Measurements from ENCODE around the gene PRDM16.

PRDM16 gene

DNA sequence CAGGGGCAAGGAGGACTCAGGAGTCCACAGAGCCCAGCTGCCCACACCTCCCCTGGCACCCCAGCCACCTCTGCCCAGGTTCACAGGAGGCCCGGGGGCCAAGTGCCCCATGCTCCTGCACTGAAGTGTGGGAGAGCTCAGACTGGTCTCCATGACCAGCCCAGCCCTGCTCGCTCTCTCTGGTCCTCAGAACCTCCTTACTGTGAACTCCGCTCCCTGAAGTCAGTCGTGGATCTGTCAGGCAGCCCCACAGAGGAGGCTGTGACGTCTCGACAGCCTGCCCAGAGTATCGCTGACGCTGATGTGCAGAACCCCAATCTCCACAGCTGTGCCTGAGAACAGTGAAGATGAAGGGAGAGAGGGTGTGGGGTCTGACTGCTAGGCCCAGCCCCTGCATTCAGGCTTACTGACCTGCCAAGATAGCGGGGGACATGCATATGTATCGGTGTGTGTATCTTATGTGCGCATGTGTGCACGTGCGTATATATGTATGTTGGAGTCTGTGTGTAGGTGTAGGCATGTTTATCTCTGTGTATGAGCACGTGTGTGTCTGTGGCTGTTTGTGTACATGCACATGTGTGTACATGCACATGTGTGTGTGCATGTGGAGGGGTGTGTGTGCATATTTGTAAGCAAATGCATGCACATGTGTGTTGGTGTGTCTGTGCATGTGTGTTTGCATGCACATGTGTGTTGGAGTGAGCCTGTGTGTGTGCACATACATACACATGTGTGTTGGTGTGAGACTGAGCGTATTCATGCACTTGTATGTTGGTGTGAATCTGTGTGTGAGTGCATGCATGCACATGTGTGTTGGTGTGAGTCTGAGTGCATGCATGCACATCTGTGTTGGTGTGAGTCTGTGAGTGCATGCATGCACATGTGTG, 267.0 kb downstream of the PRDM16 start:
- H3K79me1 ChIP-seq (ENCODE audit: low read depth, low read length), result no peaks in the 10 kb centered on the region
- peak overlapping the region; percentile 56 for H3K9ac ChIP-seq (ENCODE audit: low read depth, low read length, poor library complexity)
- no peak overlapping the region for H3K14ac ChIP-seq (ENCODE audit: low read length)
- H2AFZ ChIP-seq (ENCODE audit: low read length), result no peak overlapping the region
- H3K36me3 ChIP-seq (replicated peaks in 1 of 2; ENCODE audit: control insufficient read depth in 2 of 2, insufficient read depth in 2 of 2, low read length in 2 of 2), result peaks cover 0 to 6% of the 10 kb centered on the region in 2 donors
- no peak overlapping the region for H4K91ac ChIP-seq (ENCODE audit: low read depth, low read length, poor library complexity)
- no peak overlapping the region for H2BK15ac ChIP-seq (ENCODE audit: low read length)
- no peak overlapping the region for H3K27ac ChIP-seq (replicated peaks; ENCODE audit: low read length)
- no CpG with 5 or more reads among the region's 15 CpGs for WGBS, 2 donors (ENCODE audit: extremely low coverage in 2 of 2, insufficient read length in 2 of 2, insufficient replicate concordance in 1 of 2)
- peak overlapping the region; percentile 2 for H3K18ac ChIP-seq (ENCODE audit: low read length)
- DNase-seq (ENCODE audit: low spot score), result no peak
- no peak overlapping the region for H2AK5ac ChIP-seq (ENCODE audit: low read depth, low read length)
- peaks cover 0 to 8% of the 10 kb centered on the region in 2 donors for H3K4me1 ChIP-seq (ENCODE audit: control insufficient read depth in 2 of 2, insufficient read depth in 1 of 2, low read depth in 1 of 2, low read length in 2 of 2)
- H3K23ac ChIP-seq (ENCODE audit: low read depth, low read length, poor library complexity), result no peak overlapping the region
- H2BK12ac ChIP-seq (ENCODE audit: low read length), result no peak overlapping the region
- no peak overlapping the region for H3K4ac ChIP-seq (ENCODE audit: low read length)
- no peak overlapping the region for H3K4me2 ChIP-seq (ENCODE audit: insufficient read depth, low read length, poor library complexity, severe bottlenecking)
- H3K4me3 ChIP-seq (ENCODE audit: low read length in 2 of 2), result peak overlapping the region in 1 of 2 donors; percentile 61
- H2BK5ac ChIP-seq (ENCODE audit: low read length), result no peak overlapping the region
- H3K27me3 ChIP-seq (ENCODE audit: control insufficient read depth in 3 of 3, insufficient read depth in 3 of 3, low read depth in 1 of 3, low read length in 3 of 3), result peaks cover 0 to 9% (median 0%) of the 10 kb centered on the region in 3 experiments
- no peak overlapping the region for H2BK120ac ChIP-seq (ENCODE audit: low read depth, low read length)
- H4K8ac ChIP-seq (ENCODE audit: low read depth, low read length), result no peak overlapping the region
- peaks cover 5 to 11% of the 10 kb centered on the region in 2 donors for H3K9me3 ChIP-seq (replicated peaks in 1 of 2; ENCODE audit: control insufficient read depth in 2 of 2, insufficient read depth in 1 of 2, low read depth in 1 of 2, low read length in 2 of 2)

DNA sequence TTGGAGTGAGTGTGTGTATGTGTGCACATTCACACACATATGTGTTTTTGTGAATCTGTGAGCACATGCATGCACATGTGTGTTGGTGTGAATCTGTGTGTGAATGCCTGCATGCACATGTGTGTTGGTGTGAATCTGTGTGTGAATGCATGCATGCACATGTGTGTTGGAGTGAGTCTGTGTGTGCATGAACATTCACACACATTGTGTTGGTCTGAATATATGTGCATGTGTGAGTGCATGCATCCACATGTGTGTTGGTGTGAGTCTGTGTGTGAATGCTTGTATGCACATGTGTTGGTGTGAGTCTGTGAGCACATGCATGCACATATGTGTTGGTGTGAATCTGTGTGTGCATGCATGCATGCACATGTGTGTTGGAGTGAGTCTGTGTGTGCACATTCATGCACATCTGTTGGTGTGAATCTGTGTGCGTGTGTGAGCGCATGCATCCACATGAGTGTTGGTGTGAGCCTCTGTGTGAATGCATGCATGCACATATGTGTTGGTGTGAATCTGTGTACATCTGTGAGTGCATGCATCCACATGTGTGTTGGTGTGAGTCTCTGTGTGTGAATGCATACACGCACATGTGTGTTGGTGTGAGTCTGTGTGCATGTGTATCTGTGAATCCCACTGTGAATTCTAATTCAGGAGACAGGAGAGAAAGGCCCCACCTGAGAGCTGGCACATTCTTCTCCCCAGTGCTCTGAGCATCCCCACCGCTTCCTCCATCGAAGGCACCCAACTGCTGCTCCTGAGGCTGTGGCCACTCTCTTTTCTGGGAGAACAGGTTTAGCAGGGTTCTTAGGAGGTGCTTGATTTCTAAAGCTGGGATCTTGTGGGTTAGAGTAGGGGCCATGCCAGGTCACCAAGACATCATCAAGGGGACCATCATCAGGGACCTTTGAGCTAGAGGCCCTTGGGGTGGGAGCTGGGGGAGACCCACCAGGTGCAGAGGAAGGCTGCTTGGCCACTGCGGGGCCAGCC, 267.9 kb downstream of the PRDM16 start:
- no peak overlapping the region for H3K4me2 ChIP-seq (ENCODE audit: insufficient read depth, low read length, poor library complexity, severe bottlenecking)
- peak overlapping the region in 1 of 2 donors; percentile 61 for H3K4me3 ChIP-seq (ENCODE audit: low read length in 2 of 2)
- H3K4ac ChIP-seq (ENCODE audit: low read length), result no peak overlapping the region
- H2BK5ac ChIP-seq (ENCODE audit: low read length), result no peak overlapping the region
- H3K14ac ChIP-seq (ENCODE audit: low read length), result no peak overlapping the region
- H3K9ac ChIP-seq (ENCODE audit: low read depth, low read length, poor library complexity), result no peak overlapping the region
- H2BK12ac ChIP-seq (ENCODE audit: low read length), result no peak overlapping the region
- H3K27me3 ChIP-seq (ENCODE audit: control insufficient read depth in 3 of 3, insufficient read depth in 3 of 3, low read depth in 1 of 3, low read length in 3 of 3), result peaks cover 0 to 9% (median 0%) of the 10 kb centered on the region in 3 experiments
- no peaks in the 10 kb centered on the region for H3K79me1 ChIP-seq (ENCODE audit: low read depth, low read length)
- H2AK5ac ChIP-seq (ENCODE audit: low read depth, low read length), result no peak overlapping the region
- H4K8ac ChIP-seq (ENCODE audit: low read depth, low read length), result no peak overlapping the region
- H2BK120ac ChIP-seq (ENCODE audit: low read depth, low read length), result no peak overlapping the region
- peaks cover 0 to 6% of the 10 kb centered on the region in 2 donors for H3K4me1 ChIP-seq (ENCODE audit: control insufficient read depth in 2 of 2, insufficient read depth in 1 of 2, low read depth in 1 of 2, low read length in 2 of 2)
- peaks cover 0 to 6% of the 10 kb centered on the region in 2 donors for H3K36me3 ChIP-seq (replicated peaks in 1 of 2; ENCODE audit: control insufficient read depth in 2 of 2, insufficient read depth in 2 of 2, low read length in 2 of 2)
- H3K23ac ChIP-seq (ENCODE audit: low read depth, low read length, poor library complexity), result no peak overlapping the region
- WGBS, 2 donors (ENCODE audit: extremely low coverage in 2 of 2, insufficient read length in 2 of 2, insufficient replicate concordance in 1 of 2), result no CpG with 5 or more reads among the region's 6 CpGs
- DNase-seq (ENCODE audit: low spot score), result no peak
- H3K27ac ChIP-seq (replicated peaks; ENCODE audit: low read length), result no peak overlapping the region
- no peak overlapping the region for H2AFZ ChIP-seq (ENCODE audit: low read length)
- no peak overlapping the region for H2BK15ac ChIP-seq (ENCODE audit: low read length)
- H4K91ac ChIP-seq (ENCODE audit: low read depth, low read length, poor library complexity), result no peak overlapping the region
- no peak overlapping the region for H3K18ac ChIP-seq (ENCODE audit: low read length)
- H3K9me3 ChIP-seq (replicated peaks in 1 of 2; ENCODE audit: control insufficient read depth in 2 of 2, insufficient read depth in 1 of 2, low read depth in 1 of 2, low read length in 2 of 2), result peaks cover 5 to 14% of the 10 kb centered on the region in 2 donors

DNA sequence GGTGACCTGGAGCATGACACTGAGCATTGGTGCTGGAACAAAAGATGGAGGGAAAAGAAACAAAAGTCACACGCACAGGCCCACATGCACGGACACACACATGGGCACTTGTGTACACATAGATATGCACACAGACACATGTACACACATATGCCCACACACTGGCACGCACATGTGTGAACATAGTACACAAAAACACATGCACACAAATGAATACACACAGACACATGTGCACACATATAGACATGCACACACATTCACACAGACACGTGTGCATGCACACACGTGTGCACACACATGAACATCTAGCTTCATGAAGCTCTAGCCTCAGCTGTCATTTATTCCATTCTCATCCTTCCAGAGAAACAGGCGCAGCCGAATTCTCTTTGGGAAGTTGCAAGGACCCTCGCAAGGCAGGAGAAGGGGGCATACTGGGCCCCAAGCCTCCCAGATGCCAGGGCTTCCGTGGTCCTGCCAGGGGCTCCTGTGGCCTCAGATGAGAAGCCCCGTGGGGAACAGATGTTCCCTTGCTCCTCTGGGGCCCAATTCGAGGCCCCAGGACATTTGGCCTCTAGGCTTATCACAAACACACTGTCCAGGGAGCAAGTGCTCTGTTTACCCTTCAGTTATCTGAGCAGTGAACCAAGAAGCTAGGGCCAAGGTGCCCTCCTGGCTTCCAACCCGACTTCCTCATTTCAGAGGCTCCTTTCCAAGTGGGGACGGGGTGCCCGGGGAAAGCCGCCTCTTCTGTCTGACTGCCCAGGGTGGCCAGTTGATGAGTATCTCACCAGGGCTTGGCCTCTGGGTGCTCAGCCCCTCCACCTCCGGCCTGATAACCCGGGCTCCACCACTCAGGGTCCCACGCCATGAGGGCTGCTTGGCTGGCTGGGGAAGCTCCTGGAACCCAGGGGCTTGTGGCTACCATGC, 269.1 kb downstream of the PRDM16 start:
- Histone ChIP-seq H3K9me3 (replicated peaks in 1 of 2; ENCODE audit: control insufficient read depth in 2 of 2, insufficient read depth in 1 of 2, low read depth in 1 of 2, low read length in 2 of 2) (peaks cover 5 to 18% of the 10 kb centered on the region in 2 donors), H2BK5ac (ENCODE audit: low read length) (no peak overlapping the region), H3K9ac (ENCODE audit: low read depth, low read length, poor library complexity) (no peak overlapping the region), H3K36me3 (replicated peaks in 1 of 2; ENCODE audit: control insufficient read depth in 2 of 2, insufficient read depth in 2 of 2, low read length in 2 of 2) (peaks cover 0 to 6% of the 10 kb centered on the region in 2 donors), H3K4me3 (ENCODE audit: low read length in 2 of 2) (no peak overlapping the region), H4K8ac (ENCODE audit: low read depth, low read length) (no peak overlapping the region), H3K27me3 (ENCODE audit: control insufficient read depth in 3 of 3, insufficient read depth in 3 of 3, low read depth in 1 of 3, low read length in 3 of 3) (peaks cover 0 to 9% (median 0%) of the 10 kb centered on the region in 3 experiments), H4K91ac (ENCODE audit: low read depth, low read length, poor library complexity) (no peak overlapping the region), H2BK15ac (ENCODE audit: low read length) (no peak overlapping the region), H3K23ac (ENCODE audit: low read depth, low read length, poor library complexity) (no peak overlapping the region), H2AK5ac (ENCODE audit: low read depth, low read length) (peak overlapping the region; percentile 48), H3K18ac (ENCODE audit: low read length) (peak overlapping the region; percentile 34), H2BK12ac (ENCODE audit: low read length) (no peak overlapping the region), H3K14ac (ENCODE audit: low read length) (no peak overlapping the region), H3K4me1 (ENCODE audit: control insufficient read depth in 2 of 2, insufficient read depth in 1 of 2, low read depth in 1 of 2, low read length in 2 of 2) (peaks cover 0 to 5% of the 10 kb centered on the region in 2 donors), H2AFZ (ENCODE audit: low read length) (no peak overlapping the region), H3K79me1 (ENCODE audit: low read depth, low read length) (no peaks in the 10 kb centered on the region), H3K4me2 (ENCODE audit: insufficient read depth, low read length, poor library complexity, severe bottlenecking) (no peak overlapping the region), H3K4ac (ENCODE audit: low read length) (no peak overlapping the region), H2BK120ac (ENCODE audit: low read depth, low read length) (no peak overlapping the region), H3K27ac (replicated peaks; ENCODE audit: low read length) (no peak overlapping the region)
- no CpG with 5 or more reads among the region's 18 CpGs for WGBS, 2 donors (ENCODE audit: extremely low coverage in 2 of 2, insufficient read length in 2 of 2, insufficient replicate concordance in 1 of 2)
- DNase-seq (ENCODE audit: low spot score), result no peak

Measured in neuronal stem cell (in vitro differentiated cells).